HEK293 (cell line): ENCODE results near the gene SLC6A11.

ENCODE experiments used
- CTCF ChIA-PET: fragments of 350-600 bp; formaldehyde crosslinking; extraction: SDS; loops from one replicate; lab custom pipeline; 2021; ENCODE audit warnings: antibody characterized with exemption; lab: Yijun Ruan, JAX
- POLR2A ChIA-PET: fragments of 300-600 bp; formaldehyde crosslinking; extraction: SDS; loops from one replicate; lab custom pipeline; 2020; ENCODE audit warnings: antibody characterized with exemption, inconsistent platforms; lab: Yijun Ruan, JAX
- H3K27ac ChIP-seq: fragments of 200-500 bp; sonication (Bioruptor generic); 2 replicates; pipeline ENCODE4 v1.5.1; 2014; ENCODE audit warnings: low read depth, low read length, control low read depth, inconsistent platforms; ENCODE audit errors: extremely low read depth
- H3K36me3 ChIP-seq, 2 experiments: fragments of 200-500 bp in 1 of 2; sonication (Bioruptor generic) in 1 of 2; 1 replicate in 1 of 2; 2 replicates in 1 of 2; pipeline ENCODE4 v1.5.1; 2014 to 2017; ENCODE audit warnings: inconsistent platforms in 2 of 2, low read length in 2 of 2; ENCODE audit not compliant: control insufficient read depth in 2 of 2, insufficient read depth in 1 of 2
- H3K4me1 ChIP-seq: fragments of 200-500 bp; sonication (Bioruptor generic); 2 replicates; pipeline ENCODE4 v1.5.1; 2014; ENCODE audit warnings: mild to moderate bottlenecking, low read length, inconsistent platforms; ENCODE audit not compliant: control insufficient read depth, insufficient read depth
- H3K4me3 ChIP-seq: 2 replicates; pipeline ENCODE4 v1.5.1; 2011; ENCODE audit warnings: low read depth, mild to moderate bottlenecking, control low read depth, low read length, moderate library complexity
- H3K9me3 ChIP-seq: fragments of 200-500 bp; sonication (Bioruptor generic); 2 replicates; pipeline ENCODE4 v1.5.1; 2014; ENCODE audit warnings: low read depth, low read length, inconsistent platforms; ENCODE audit not compliant: control insufficient read depth, insufficient read depth
- GLIS1 ChIP-seq: fragments of 450-650 bp; formaldehyde crosslinking; IDR thresholded peaks from 2 replicates; pipeline ENCODE4 v1.5.1; 2016; ENCODE audit warnings: missing biosample characterization, missing genetic modification characterization
- HOXC10 ChIP-seq: sonication (generic); formaldehyde crosslinking; IDR thresholded peaks from 2 replicates; pipeline ENCODE4 v1.8.1; 2023; ENCODE audit warnings: mild to moderate bottlenecking, missing genetic modification reagents
- KLF16 ChIP-seq: fragments of 450-650 bp; formaldehyde crosslinking; IDR thresholded peaks from 2 replicates; pipeline ENCODE4 v1.5.1; 2017; ENCODE audit warnings: missing biosample characterization, missing genetic modification characterization
- KLF8 ChIP-seq: fragments of 450-650 bp; formaldehyde crosslinking; IDR thresholded peaks from 2 replicates; pipeline ENCODE4 v1.5.1; 2016; ENCODE audit warnings: missing biosample characterization, missing genetic modification characterization
- KLF9 ChIP-seq: fragments of 450-650 bp; formaldehyde crosslinking; IDR thresholded peaks from 2 replicates; pipeline ENCODE4 v1.5.1; 2016; ENCODE audit warnings: missing biosample characterization, missing genetic modification characterization, low read depth
- MYNN ChIP-seq: fragments of 450-650 bp; formaldehyde crosslinking; IDR thresholded peaks from 2 replicates; pipeline ENCODE4 v1.5.1; 2016; ENCODE audit warnings: missing biosample characterization, missing genetic modification characterization, borderline replicate concordance
- OVOL3 ChIP-seq: fragments of 450-650 bp; formaldehyde crosslinking; IDR thresholded peaks from 2 replicates; pipeline ENCODE4 v1.5.1; 2016; ENCODE audit warnings: missing biosample characterization, missing genetic modification characterization
- SP2 ChIP-seq: fragments of 450-650 bp; formaldehyde crosslinking; IDR thresholded peaks from 2 replicates; pipeline ENCODE4 v1.5.1; 2016; ENCODE audit warnings: missing biosample characterization, missing genetic modification characterization
- ZFHX2 ChIP-seq: fragments of 450-650 bp; formaldehyde crosslinking; conservative IDR thresholded peaks from 2 replicates; pipeline ENCODE4 v1.5.1; 2016; ENCODE audit warnings: missing biosample characterization, missing genetic modification characterization
- ZNF132 ChIP-seq: fragments of 450-650 bp; formaldehyde crosslinking; IDR thresholded peaks from 2 replicates; pipeline ENCODE4 v1.5.1; 2017; ENCODE audit warnings: missing biosample characterization, missing genetic modification characterization, borderline replicate concordance
- ZNF24 ChIP-seq: fragments of 450-650 bp; formaldehyde crosslinking; IDR thresholded peaks from 2 replicates; pipeline ENCODE4 v1.5.1; 2016; ENCODE audit warnings: missing biosample characterization, missing genetic modification characterization
- ZNF335 ChIP-seq: fragments of 450-650 bp; formaldehyde crosslinking; conservative IDR thresholded peaks from 2 replicates; pipeline ENCODE4 v1.5.1; 2016; ENCODE audit warnings: missing biosample characterization, missing genetic modification characterization
- ZNF423 ChIP-seq: fragments of 450-650 bp; formaldehyde crosslinking; IDR thresholded peaks from 2 replicates; pipeline ENCODE4 v1.5.1; 2016; ENCODE audit warnings: missing biosample characterization, missing genetic modification characterization
- ZNF558 ChIP-seq: fragments of 450-650 bp; formaldehyde crosslinking; IDR thresholded peaks from 2 replicates; pipeline ENCODE4 v1.5.1; 2016; ENCODE audit warnings: missing biosample characterization, missing genetic modification characterization
- ZNF600 ChIP-seq: fragments of 450-650 bp; formaldehyde crosslinking; IDR thresholded peaks from 2 replicates; pipeline ENCODE4 v1.5.1; 2016; ENCODE audit warnings: missing biosample characterization, missing genetic modification characterization
- ZNF623 ChIP-seq: fragments of 450-650 bp; formaldehyde crosslinking; IDR thresholded peaks from 2 replicates; pipeline ENCODE4 v1.5.1; 2016; ENCODE audit warnings: missing biosample characterization, missing genetic modification characterization
- ZNF626 ChIP-seq: fragments of 450-650 bp; sonication (Bioruptor Pico); formaldehyde crosslinking; IDR thresholded peaks from 2 replicates; pipeline ENCODE4 v1.5.1; 2018; ENCODE audit warnings: missing biosample characterization, missing genetic modification characterization, inconsistent platforms
- ZNF707 ChIP-seq: fragments of 450-650 bp; formaldehyde crosslinking; IDR thresholded peaks from 2 replicates; pipeline ENCODE4 v1.5.1; 2016; ENCODE audit warnings: missing biosample characterization, missing genetic modification characterization
- ZNF785 ChIP-seq: fragments of 450-650 bp; formaldehyde crosslinking; IDR thresholded peaks from 2 replicates; pipeline ENCODE4 v1.5.1; 2016; ENCODE audit warnings: missing biosample characterization, missing genetic modification characterization
- ZNF830 ChIP-seq: fragments of 450-650 bp; IDR thresholded peaks from 2 replicates; pipeline ENCODE4 v1.5.0; 2018; ENCODE audit warnings: missing biosample characterization, missing genetic modification characterization, low read depth, mild to moderate bottlenecking, moderate library complexity
- ZSCAN16 ChIP-seq: fragments of 450-650 bp; formaldehyde crosslinking; IDR thresholded peaks from 2 replicates; pipeline ENCODE4 v1.5.1; 2016; ENCODE audit warnings: missing biosample characterization, missing genetic modification characterization
- TF ChIP-seq, protein P1 (sequence below): IDR thresholded peaks from 2 replicates; pipeline ENCODE4 v1.6.1; 2011; ENCODE audit warnings: mild to moderate bottlenecking, low read depth, low read length, borderline replicate concordance
- TF ChIP-seq, protein P2 (sequence below): fragments of 450-650 bp; formaldehyde crosslinking; IDR thresholded peaks from 2 replicates; pipeline ENCODE4 v1.5.1; 2016; ENCODE audit warnings: missing biosample characterization, missing genetic modification characterization
- TF ChIP-seq, protein P3 (sequence below): fragments of 450-650 bp; formaldehyde crosslinking; IDR thresholded peaks from 2 replicates; pipeline ENCODE4 v1.5.1; 2016; ENCODE audit warnings: missing biosample characterization, missing genetic modification characterization

The SLC6A11 gene

GRCh38 chr3:10940106-10940505, 124.1 kb downstream of the SLC6A11 start:
- Histone ChIP-seq H3K4me1 (no peaks in the 10 kb centered on the region), H3K27ac (no peak overlapping the region), H3K4me3 (no peak overlapping the region), H3K36me3 (no peaks in the 10 kb centered on the region), H3K9me3 (no peaks in the 10 kb centered on the region)
- CTCF ChIA-PET, result no interaction called here
- POLR2A ChIA-PET, result no interaction called here
- no peak for TF ChIP-seq KLF9 (tag by site-specific recombination)
- TF ChIP-seq SP2 (tag by site-specific recombination), result no peak
- TF ChIP-seq, protein P1, sequence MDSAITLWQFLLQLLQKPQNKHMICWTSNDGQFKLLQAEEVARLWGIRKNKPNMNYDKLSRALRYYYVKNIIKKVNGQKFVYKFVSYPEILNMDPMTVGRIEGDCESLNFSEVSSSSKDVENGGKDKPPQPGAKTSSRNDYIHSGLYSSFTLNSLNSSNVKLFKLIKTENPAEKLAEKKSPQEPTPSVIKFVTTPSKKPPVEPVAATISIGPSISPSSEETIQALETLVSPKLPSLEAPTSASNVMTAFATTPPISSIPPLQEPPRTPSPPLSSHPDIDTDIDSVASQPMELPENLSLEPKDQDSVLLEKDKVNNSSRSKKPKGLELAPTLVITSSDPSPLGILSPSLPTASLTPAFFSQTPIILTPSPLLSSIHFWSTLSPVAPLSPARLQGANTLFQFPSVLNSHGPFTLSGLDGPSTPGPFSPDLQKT, result no peak

GRCh38 chr3:10941972-10942371, 125.9 kb downstream of the SLC6A11 start:
- Histone ChIP-seq H3K27ac (no peak overlapping the region), H3K4me3 (no peak overlapping the region), H3K4me1 (no peaks in the 10 kb centered on the region), H3K9me3 (no peaks in the 10 kb centered on the region), H3K36me3 (no peaks in the 10 kb centered on the region)
- CTCF ChIA-PET, result interaction anchor here (0.5 to 11.2 kb wide), 16 partner anchors 9 to 332 kb away, joined by 3 to 142 read pairs (median 3); no protein-coding TSS in a partner anchor
- POLR2A ChIA-PET, result no interaction called here
- TF ChIP-seq OVOL3 (no peak), ZNF785 (tag by site-specific recombination) (peak; percentile 91), ZNF132 (tag by site-specific recombination) (no peak), MYNN (no peak), HOXC10 (no peak), ZNF707 (tag by site-specific recombination) (no peak), ZNF335 (no peak)
- TF ChIP-seq, protein P2, sequence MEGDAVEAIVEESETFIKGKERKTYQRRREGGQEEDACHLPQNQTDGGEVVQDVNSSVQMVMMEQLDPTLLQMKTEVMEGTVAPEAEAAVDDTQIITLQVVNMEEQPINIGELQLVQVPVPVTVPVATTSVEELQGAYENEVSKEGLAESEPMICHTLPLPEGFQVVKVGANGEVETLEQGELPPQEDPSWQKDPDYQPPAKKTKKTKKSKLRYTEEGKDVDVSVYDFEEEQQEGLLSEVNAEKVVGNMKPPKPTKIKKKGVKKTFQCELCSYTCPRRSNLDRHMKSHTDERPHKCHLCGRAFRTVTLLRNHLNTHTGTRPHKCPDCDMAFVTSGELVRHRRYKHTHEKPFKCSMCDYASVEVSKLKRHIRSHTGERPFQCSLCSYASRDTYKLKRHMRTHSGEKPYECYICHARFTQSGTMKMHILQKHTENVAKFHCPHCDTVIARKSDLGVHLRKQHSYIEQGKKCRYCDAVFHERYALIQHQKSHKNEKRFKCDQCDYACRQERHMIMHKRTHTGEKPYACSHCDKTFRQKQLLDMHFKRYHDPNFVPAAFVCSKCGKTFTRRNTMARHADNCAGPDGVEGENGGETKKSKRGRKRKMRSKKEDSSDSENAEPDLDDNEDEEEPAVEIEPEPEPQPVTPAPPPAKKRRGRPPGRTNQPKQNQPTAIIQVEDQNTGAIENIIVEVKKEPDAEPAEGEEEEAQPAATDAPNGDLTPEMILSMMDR (tag by site-specific recombination), result peak; percentile 51; the same call in 1 of the 2 replicates

DNA sequence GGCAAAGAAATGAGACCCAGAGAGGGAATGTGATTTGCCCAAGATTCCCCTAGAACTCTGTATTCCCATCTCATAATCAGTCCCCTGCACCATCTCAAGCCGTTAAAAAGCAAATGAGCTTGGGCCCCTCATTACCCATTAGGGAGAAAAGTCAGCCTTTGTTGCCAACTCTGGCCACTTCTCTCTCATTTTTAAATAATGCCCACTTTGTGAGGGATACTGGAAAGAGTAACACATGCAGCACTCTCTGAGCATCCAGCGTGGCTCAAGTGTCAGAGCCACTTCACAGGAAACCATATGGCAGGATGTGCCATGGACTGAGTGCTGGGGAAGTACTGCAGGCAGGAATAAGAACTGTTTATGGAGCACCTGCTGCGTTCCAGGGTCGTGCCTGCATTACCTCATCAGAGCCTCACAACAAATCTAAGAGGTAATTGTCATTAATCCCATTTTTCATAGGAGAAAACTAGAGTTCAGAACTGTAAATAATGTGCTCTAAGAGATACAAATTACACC, 126.7 kb downstream of the SLC6A11 start:
- Histone ChIP-seq H3K4me1 (no peaks in the 10 kb centered on the region), H3K27ac (no peak overlapping the region), H3K9me3 (no peaks in the 10 kb centered on the region), H3K36me3 (no peaks in the 10 kb centered on the region), H3K4me3 (no peak overlapping the region)
- TF ChIP-seq ZNF830 (tag by site-specific recombination) (no peak), ZNF558 (tag by site-specific recombination) (no peak), ZSCAN16 (tag by site-specific recombination) (no peak)
- ChIA-PET POLR2A (no interaction called here), CTCF (interaction anchor here (0.6 to 11.2 kb wide), 14 partner anchors 8 to 331 kb away, joined by 3 to 142 read pairs (median 3); no protein-coding TSS in a partner anchor)

DNA sequence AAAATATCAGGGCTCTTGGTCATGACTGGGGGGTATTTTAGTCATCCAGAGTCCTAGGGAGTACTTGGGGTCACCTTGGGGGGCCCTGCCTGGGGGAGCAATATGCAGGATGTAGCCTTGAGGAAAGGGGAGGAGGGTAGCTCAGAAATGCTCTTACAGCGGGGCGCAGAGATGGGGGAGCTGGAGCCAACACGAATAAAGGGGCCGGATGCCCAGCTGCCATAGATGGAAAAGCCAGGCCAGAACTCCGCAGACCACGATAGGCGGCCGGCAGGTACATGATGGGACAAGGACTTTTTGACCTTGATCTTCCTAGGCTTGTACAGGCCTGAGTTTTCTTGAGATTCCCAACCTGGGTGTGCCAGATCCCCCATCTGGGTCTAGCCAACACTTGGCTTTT, 128.8 kb downstream of the SLC6A11 start:
- no peaks in the 10 kb centered on the region for H3K36me3 ChIP-seq
- CTCF ChIA-PET, result interaction anchor here (0.6 to 11.2 kb wide), 19 partner anchors 8 to 935 kb away, joined by 3 to 142 read pairs (median 5); no protein-coding TSS in a partner anchor
- TF ChIP-seq KLF8 (tag by site-specific recombination) (no peak), ZNF600 (tag by site-specific recombination) (no peak), ZNF623 (tag by site-specific recombination) (no peak), KLF16 (tag by site-specific recombination) (no peak), ZNF626 (tag by site-specific recombination) (no peak), ZNF423 (no peak), GLIS1 (no peak), ZFHX2 (no peak), MYNN (no peak), ZNF24 (no peak)
- TF ChIP-seq, protein P3, sequence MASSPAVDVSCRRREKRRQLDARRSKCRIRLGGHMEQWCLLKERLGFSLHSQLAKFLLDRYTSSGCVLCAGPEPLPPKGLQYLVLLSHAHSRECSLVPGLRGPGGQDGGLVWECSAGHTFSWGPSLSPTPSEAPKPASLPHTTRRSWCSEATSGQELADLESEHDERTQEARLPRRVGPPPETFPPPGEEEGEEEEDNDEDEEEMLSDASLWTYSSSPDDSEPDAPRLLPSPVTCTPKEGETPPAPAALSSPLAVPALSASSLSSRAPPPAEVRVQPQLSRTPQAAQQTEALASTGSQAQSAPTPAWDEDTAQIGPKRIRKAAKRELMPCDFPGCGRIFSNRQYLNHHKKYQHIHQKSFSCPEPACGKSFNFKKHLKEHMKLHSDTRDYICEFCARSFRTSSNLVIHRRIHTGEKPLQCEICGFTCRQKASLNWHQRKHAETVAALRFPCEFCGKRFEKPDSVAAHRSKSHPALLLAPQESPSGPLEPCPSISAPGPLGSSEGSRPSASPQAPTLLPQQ (tag by site-specific recombination), result no peak
- TF ChIP-seq, all 188 proteins: peak for 0
- H3K9me3 ChIP-seq, result no peaks in the 10 kb centered on the region
- no peaks in the 10 kb centered on the region for H3K4me1 ChIP-seq
- H3K4me3 ChIP-seq, result no peak overlapping the region
- no peak overlapping the region for H3K27ac ChIP-seq
- POLR2A ChIA-PET, result no interaction called here
